NOMO-1 treated with dmso at 0.1 percent for 144 hours (cell line): Measurements from ENCODE around the gene KIF1B.
A peak's percentile ranks its signal among the peaks of the same experiment; 100 is the strongest.

Experiments used
- DNase-seq: peaks from one replicate; lab custom pipeline; 2025; ENCODE audit not compliant: unreplicated experiment; lab: John Stamatoyannopoulos, UW

The KIF1B gene

DNA sequence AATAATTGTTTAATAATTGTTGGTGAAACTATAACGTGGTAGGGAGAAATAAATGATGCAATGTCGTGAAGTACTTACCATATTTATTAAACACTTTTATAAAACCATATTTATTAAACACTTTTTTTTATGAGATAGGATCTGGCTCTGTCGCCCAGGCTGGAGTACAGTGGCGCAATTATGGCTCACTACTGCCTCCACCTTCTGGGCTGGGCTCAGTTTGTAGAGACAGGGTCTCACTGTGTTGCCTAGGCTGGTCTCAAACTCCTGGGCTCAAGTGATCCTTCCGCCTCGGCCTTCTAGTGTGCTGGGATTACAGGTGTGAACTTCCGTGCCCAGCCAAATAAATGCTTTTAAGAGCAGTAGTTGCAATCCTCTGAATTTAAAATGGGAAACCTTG lies 112.5 kb downstream of the KIF1B start:
- DNase-seq: no peak

DNA sequence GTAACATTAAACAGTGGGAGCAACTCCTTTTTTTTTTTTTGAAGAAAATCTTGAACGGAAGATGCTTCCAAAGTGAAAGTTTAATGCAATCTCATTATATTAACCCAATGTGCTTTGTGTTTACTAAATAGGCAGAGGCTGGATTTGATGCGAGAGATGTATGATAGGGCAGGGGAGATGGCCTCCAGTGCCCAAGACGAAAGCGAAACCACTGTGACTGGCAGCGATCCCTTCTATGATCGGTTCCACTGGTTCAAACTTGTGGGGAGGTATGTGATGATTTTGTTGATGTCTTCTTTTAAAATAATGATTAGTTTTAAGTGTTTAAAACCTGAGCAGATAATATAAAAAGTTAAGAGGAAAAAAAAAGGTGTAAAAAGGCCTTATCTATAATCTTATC lies 114.3 kb downstream of the KIF1B start:
- DNase-seq: no peak

DNA sequence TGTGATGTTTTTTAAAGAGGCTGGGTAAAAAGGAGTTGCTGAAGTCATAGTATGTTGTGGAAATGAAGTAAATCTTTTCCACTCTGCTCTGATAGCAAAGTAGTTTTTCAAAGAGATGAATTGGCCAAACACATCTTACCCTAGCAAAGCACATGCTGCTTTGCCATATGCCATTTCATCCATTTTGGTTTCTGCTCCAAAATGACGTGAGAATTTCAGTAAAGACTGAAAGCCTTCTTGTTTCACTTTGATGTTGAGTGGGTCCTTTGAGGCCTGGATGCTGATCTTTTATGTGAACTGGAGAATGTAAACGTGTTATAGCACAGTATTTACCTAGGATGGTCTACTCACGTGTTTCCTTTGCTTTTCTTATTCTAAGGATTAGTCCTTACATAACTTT lies 115.2 kb downstream of the KIF1B start:
- no peak for DNase-seq

DNA sequence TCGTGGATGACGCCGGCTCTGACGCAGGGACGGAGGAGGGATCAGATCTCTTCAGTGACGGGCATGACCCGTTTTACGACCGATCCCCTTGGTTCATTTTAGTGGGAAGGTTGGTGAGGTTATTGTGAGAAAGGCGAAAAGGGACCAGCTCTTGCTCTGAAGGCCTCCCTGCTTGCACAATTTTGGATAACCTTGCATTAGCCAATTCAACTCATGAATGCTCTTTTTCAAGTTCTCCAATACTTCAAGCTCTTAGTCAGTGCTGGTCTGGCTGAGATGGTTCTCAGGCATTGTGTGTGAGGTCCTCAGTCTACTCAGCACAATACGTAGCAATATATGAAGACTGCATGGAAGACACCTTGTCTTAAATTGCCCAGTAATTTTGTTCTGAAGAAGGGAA lies 115.9 kb downstream of the KIF1B start:
- no peak for DNase-seq

DNA sequence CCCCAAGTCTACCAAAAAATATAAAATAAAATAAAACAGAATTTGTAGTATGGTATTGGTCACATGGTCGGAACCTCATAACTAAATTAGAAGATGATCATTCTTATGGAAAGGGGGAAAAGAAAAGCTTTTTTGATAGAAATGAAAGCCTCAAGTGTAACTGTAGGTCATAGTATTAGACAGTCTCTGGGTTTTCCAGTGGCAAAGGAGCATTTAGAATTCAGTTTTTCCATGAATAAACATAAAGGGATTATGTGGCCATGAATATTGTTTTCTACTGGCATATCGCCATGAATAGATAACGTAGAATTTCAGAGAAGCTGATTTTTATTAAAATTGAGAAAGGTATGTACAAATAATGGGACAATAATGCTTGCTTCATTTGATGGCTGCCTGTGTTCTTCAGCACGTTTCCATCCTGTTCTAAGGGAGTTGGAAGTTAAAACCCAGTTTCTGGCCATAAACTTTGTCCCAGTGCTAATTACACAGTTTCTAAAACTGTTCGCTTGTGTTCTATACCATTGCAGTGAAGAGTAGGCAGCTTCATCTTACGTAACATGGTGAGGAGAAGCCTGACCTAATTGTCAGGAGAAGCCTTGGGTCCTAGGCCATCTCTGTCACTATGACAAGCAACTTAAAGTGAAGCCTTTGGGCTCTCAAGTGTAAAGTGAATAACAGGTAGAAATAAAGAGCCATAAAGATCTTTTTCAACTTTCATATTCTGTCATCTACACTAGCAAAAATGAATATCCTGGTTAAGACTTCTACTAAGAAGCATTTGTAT lies 118.0 kb downstream of the KIF1B start:
- no peak for DNase-seq

DNA sequence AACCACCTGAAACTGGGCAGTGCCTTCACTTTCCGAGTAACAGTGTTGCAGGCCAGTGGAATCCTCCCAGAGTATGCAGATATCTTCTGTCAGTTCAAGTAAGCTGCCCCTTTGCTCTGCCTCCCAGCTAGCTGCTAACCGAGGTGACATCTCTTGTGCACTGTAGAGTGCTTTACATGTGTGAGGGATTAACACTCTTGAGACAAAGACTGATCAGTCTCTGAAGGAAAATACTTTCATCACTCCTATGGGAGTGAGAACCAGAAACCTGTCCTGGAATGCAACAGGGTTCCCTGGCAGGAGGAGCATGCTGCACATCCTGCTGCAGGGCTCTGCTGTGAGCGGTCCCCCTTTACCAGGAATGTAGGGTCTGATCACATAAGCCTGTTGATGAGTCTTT lies 127.1 kb downstream of the KIF1B start:
- no peak for DNase-seq

DNA sequence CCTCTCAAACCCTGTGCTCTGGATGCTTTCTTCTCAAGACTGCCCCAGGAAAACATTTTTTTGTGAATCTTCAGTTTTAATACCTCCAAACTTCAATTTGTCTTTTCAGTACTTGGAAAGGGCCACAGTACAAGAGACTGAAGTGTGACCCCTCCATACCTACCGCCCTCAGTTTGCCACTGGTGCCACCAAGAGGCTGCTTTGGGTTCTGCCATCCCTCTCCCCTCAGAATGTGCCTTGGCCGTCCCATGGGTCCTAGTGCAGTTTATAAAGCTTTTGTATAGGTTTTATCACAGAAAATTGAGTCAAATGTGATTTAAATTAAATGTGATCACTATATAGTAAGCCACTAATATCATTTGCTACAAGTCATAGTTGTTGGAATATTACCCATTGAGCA lies 127.7 kb downstream of the KIF1B start:
- no peak for DNase-seq

DNA sequence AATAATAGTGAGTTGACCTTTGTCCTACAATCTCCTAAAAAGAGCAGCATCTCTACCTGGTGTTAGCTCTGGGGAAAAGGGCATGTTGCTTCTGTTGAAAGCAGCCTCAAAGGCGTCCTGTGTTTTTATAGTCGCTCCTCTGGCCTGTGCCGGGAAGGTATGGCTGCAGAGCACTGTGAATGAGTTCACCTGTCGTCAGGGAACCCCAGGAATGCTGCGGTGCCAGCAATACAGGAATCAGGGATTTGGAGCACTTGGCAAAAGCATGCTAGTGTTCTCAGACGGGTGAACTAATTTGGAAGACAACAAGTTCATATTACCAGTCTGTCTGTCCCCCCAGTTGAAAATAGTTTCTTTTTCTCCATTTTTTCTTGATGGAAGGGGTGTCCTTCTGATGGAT lies 128.2 kb downstream of the KIF1B start:
- no peak for DNase-seq

DNA sequence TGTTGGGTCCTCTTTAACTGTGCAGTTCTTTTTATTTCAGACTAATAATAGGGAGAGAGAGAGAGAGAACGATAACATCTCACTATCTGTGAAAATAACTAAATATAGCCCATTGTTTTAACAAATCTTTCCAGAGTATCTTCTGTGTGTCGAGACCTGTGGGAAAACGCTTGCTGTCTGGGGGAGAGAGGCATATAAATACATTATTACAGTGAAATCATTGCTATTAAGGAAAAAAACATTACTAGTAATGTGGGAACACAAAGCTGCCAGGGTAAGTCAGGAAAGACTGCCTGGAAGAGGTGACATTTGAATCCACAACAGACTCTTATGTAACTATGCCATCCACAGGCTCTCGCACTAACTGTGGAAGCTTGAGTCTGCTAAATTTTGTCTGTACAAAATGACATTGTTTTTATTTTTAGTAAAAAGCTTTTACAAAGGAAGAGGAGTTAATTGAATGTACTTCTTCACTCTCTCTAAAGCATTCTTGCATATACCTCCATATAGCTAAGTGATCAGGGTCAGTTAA lies 128.7 kb downstream of the KIF1B start:
- DNase-seq: no peak

DNA sequence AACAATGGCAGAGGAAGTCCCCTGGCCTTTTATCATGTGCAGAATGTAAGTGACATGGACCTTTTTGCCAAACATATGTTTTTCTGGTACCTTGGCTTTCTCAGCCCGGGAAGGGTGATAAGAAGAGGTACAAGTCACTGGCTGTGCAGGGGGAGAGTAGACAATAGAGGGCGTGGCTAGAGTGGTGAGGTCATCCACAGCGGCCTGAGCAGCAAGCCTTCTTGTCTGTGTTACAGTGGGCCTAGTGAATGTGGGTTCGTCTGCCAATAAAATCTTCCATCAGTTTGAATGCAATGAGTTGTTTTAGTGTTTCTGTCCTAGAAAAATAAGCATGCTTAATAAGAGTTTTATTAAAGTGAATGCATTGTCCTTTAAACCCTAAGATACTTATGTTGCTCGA lies 129.4 kb downstream of the KIF1B start:
- DNase-seq: no peak

DNA sequence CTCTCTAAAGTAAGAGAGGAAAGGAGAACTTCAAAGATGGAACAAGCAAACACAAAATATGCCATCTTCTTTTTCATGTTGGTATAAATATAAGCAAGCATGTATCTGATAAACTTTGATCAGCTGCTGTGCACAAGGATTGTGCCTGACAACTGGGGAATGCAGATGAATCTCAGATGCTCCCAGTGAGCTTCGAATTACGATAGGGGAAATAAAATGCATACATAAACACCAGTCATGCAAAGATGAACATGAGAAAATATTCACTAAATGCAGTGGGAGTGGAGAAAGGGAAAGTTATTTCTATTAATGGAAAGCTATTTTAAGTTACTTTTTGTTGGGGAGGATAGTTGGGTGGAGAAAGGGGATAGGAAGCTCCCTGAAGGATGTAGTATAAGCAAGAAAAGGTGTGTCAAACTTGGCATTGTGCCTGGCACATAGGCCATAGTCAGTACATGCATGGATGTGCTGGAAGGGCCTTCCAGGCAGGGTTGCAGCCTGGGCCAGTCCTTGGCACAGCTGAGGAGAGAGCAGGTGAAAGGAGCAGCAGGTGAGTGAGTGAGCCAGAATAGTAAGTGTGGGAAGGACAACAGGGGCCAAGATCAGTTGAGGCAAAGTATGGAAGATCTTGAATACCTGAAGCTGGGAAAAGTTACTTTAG lies 130.7 kb downstream of the KIF1B start:
- no peak for DNase-seq

DNA sequence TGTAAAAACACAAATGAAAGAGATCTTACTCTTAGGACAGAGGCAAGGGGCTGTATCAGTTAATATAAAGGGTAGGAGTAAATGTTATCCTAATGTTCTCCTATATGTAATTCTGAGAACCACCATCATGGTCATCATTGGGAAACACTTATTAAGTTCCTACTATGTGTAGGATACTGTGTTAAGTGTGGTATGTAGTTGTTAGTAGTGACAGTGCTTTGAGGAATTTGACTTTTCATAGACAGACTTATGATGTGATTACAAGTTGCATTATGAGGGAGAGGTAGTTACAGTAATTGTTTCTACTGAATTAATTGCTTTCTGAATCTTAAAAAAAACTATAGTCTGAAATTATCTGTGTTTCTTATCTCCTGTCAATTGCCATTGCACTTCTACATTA lies 136.7 kb downstream of the KIF1B start:
- no peak for DNase-seq

DNA sequence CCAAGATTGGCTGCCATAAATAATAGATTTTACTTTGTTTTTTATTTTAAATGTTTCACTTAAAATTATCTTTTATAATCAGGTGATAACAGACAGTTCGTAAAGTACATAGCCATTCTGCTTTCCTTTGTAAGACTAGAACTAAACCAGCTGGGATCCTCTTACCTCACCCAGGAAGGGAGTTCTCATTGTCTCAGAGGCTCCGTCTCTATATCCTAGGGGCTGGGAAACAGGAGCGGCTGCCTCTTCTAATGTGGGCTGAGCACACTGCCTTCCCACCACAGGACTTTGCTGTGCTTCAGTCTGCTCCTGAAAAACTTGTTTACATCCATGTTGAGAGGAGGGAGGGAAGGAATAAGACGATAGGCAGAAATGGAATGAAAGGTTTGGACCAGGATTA lies 142.9 kb downstream of the KIF1B start:
- no peak for DNase-seq

DNA sequence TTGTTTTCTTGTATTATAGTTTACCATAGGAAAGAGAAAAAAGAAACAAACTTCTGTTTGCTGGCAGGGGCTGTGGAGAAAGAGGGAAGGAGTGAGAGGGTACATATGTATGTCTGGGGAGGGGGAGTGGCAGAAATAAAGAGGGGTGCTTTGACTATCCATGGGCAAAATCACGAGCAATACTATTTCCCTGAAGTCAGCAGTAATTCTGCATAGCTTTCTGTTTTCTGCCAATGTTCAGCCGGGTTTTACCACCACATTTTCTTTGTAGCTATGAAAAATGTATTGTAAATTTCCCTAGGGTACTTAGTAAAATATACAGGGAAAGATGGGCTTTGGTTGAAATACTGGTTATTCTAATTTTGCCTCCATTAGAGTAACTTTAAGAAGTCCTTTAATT lies 143.3 kb downstream of the KIF1B start:
- DNase-seq: no peak

DNA sequence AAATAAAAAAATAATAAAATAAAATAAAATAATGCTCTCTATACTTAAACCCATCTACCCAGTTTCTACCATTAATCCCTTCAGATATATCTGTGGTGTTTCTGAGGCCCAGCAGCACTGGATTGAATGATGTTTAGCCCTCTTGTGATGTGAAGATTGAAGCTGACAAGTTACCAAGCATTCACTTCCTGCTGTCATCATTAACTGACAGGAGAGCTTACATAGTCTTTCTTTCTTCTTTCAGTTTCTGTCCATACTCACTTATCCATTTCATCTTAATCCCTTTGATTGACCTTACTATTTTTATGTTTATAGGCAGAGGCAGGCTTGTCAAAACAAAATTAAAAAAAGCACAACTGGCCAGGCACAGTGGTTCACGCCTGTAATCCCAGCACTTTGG lies 149.7 kb downstream of the KIF1B start:
- no peak for DNase-seq

DNA sequence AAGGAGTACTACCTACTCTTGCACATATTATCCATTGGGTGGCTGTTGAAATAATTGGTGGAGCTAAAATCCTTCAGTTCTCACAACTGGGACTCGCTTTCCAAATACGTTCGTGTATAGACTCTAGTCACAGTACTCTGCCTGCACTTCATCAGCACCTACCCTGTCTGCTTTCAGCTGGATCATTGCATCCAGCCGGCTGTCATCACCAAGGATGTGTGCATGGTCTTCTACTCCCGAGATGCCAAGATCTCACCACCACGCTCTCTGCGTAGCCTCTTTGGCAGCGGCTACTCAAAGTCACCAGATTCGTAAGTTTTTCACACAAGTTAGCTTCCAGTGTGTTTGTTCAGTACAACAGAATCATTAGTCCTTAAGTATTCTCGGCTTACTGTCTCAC lies 151.1 kb downstream of the KIF1B start:
- DNase-seq: no peak

DNA sequence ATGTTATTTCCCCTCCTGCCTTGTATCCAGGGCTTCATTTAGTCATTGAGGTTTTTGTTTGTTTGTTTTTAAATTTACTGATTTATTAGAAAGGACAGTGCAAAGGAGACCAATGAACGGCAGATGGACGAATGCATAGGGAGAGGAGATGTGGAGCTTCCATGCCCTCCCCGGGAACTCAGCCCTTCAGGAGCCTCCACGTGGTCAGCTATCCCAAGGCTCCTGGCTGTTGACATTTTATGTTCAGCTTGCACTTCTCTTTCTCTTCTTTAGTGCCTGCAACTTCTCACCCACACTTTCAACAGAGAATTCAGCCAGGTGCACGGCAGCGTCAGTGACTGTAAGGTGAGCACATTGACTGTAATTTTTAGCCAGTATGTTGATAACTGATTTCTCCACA lies 157.8 kb downstream of the KIF1B start:
- no peak for DNase-seq

DNA sequence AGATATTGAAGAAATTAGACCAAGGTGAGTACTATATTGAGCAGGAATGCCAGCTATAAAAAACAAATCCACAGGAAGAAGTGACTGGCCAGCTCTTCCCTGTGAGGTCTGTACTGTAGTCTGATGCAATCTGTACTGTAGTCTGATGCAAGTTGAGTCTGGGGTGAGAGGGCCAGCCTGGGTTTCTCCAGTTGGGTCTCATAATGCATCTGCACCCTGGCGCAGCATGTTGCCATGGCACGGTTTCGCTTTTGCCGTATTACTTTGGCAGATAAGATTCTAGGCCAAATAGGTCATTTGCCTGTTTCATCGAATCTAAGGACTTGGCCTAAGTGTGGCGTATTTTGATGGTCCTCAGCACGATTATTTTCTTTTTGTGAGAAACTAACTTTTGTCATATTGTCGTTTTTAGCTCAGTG lies 164.1 kb downstream of the KIF1B start:
- no peak for DNase-seq

DNA sequence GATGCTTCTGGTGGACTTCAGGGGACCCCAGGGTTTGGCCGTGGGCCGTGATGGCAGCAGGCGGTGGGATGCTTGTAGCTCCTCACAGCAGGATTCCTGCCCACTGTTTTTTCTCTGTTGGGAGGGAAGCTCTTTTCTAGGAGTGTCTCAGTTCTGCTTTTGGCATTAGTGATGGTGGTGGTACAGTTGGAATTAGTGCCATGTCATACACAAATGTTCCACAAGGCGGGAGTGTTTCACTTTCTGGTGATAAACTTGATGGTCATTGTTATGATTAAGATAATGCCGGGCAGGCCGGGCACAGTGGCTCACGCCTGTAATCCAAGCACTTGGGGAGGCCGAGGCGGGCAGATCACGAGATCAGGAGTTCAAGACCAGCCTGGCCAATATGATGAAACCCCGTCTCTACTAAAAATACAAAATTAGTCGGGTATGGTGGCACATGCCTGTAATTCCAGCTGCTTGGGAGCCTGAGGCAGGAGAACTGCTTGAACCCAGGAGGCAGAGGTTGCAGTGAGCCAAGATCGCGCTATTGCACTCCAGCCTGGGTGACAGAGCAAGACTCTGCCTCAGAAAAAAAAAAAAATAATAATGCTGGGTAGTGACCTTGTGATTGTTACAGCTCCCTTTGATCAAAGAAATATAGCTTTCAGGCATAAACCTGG lies 167.1 kb downstream of the KIF1B start:
- peak; percentile 48 for DNase-seq

DNA sequence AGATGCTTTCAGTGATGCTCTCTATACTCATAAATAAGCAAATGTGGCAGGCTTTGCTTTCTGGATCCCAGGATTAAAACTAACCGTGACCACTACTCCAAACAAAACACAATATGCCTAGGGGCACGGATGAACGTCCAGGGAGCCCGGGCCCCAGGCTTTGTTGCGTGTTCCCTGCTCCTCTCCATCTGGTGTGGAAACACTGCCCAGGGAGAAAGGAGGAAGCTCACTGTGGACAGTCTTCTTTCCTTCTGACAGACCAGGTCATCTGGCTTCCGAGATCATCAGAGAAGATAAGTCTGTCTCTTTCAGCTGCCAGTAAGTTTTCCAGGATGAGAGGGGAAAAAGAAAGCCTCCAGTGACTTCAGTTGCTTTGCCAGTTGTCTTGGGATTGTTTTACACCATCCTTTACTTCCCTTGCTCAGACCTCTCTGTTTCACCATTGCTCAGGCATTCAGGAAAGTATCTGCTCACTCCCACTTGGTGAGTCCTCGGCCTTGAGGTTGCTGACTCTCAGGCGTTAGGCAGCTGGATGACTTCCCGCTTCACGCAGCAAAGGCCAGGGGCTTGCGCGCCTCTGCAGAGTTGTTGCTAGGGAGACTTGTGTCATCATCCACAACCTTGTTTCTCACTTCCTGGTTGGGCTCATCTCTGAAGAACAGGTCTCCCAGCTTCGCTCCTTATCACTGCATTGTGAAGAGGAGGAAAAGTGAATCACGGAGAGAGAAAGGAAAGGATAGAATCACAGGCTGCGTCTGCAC lies 167.9 kb downstream of the KIF1B start:
- DNase-seq: peak; percentile 74

DNA sequence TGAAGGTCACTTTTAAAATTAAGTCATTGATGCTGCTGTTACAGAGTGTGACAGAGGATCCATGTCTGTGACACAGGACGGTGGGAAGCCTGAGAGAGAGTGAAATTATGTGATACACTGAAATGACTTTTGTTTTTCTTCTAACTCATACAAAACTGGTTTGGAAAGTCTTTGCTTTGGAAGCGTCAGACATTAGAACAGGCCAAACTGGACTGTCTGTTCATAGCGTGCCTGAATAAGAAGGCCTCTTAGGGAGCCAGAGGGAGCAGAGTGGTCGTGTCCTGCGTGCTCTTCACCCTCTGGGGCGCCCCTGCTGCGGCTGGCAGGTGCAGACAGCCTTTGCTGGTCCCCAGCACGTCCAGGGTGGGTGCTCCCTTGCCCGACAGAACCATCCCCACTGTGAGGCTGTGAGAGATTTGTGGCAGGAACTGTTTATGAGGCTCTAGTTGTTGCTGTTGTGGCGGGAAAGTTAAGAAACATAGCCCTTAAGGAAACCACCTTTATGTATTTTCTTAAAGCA lies 168.8 kb downstream of the KIF1B start:
- DNase-seq: no peak
